GM12891 (cell line): ENCODE data around the gene SLC30A2.

Experiments
- PAX5 ChIP-seq: IDR thresholded peaks from 2 replicates; pipeline ENCODE4 v1.6.1; 2011; ENCODE audit warnings: low read length, moderate library complexity, mild to moderate bottlenecking; ENCODE audit not compliant: insufficient read depth, severe bottlenecking
- POLR2A ChIP-seq: IDR thresholded peaks from 2 replicates; pipeline ENCODE4 v1.6.1; 2011; ENCODE audit warnings: low read depth, low read length, control low read depth
- POLR2AphosphoS5 ChIP-seq: IDR thresholded peaks from 2 replicates; pipeline ENCODE4 v1.6.1; 2011; ENCODE audit warnings: low read depth, low read length, control low read depth
- POU2F2 ChIP-seq: IDR thresholded peaks from 2 replicates; pipeline ENCODE4 v1.6.1; 2011; ENCODE audit warnings: low read depth, mild to moderate bottlenecking, control low read depth, low read length, moderate library complexity
- SPI1 ChIP-seq: IDR thresholded peaks from 2 replicates; pipeline ENCODE4 v1.6.1; 2011; ENCODE audit warnings: low read depth, low read length, control low read depth
- TAF1 ChIP-seq: IDR thresholded peaks from 2 replicates; pipeline ENCODE4 v1.6.1; 2011; ENCODE audit warnings: low read depth, low read length, control low read depth

GRCh38 chr1:26050248-26050640 lies 4.3 kb upstream of the SLC30A2 start:
- no peak for TF ChIP-seq POLR2A
- TF ChIP-seq POLR2AphosphoS5: no peak
- no peak for TF ChIP-seq TAF1
- no peak for TF ChIP-seq PAX5
- no peak for TF ChIP-seq SPI1
- no peak for TF ChIP-seq POU2F2
